Cardiac muscle cell (in vitro differentiated cells and primary cell): ENCODE data around the gene RSBN1L. TPM values are rescaled to one million over a fixed set of nuclear protein-coding genes. Genes with fewer than 3 reads are reported as not detected.
A peak's percentile ranks its signal among the peaks of the same experiment; 100 is the strongest.

Experiments
- DNase-seq, 2 donors: peaks; one replicate each; pipeline versions ENCODE4 v3.0.0 to v3.0.0-alpha.2; 2010 to 2017; ENCODE audit warnings: low read depth in 1 of 2, low spot score in 1 of 2
- H3K27ac ChIP-seq: fragments of 200-600 bp; sonication (generic); 2 replicates; pipeline ENCODE4 v1.5.1; 2016
- H3K27me3 ChIP-seq: fragments of 200-600 bp; sonication (generic); 2 replicates; pipeline ENCODE4 v1.6.0; 2016; ENCODE audit warnings: control low read depth
- H3K36me3 ChIP-seq: fragments of 200-600 bp; sonication (generic); 2 replicates; pipeline ENCODE4 v1.5.1; 2016; ENCODE audit warnings: control low read depth
- H3K4me1 ChIP-seq: fragments of 200-600 bp; sonication (generic); 2 replicates; pipeline ENCODE4 v1.8.1; 2017; ENCODE audit warnings: low read depth, mild to moderate bottlenecking, mixed run types
- H3K4me3 ChIP-seq: fragments of 200-600 bp; sonication (generic); 2 replicates; pipeline ENCODE4 v1.5.1; 2016; ENCODE audit warnings: mild to moderate bottlenecking
- H3K9me3 ChIP-seq: fragments of 200-600 bp; sonication (generic); 2 replicates; pipeline ENCODE4 v1.5.1; 2017; ENCODE audit warnings: low read depth, mild to moderate bottlenecking, control low read depth
- polyA plus RNA-seq: library from polyadenylated mRNA; unstranded; fragments of >200 nt; fragmentation: Nextera tagmentation; extraction: Ambion mirVana; gene quantifications from 2 replicates; pipeline ENCODE4 v1.2.1, GENCODE V29; 2016
- total RNA-seq: library from RNA; depleted of rRNA; stranded (reverse); fragments of >200 nt; gene quantifications from 2 replicates; pipeline ENCODE4 v1.2.3, GENCODE V29; 2016
- TF ChIP-seq, protein P1 (sequence below): IDR thresholded peaks from 2 replicates; pipeline ENCODE4 v1.5.1; 2012; ENCODE audit warnings: low read depth, mild to moderate bottlenecking, low read length

Gene RSBN1L
- total and polyA plus RNA-seq, 2 experiments from 2014 or later: 6.6 to 13.6 TPM

DNA sequence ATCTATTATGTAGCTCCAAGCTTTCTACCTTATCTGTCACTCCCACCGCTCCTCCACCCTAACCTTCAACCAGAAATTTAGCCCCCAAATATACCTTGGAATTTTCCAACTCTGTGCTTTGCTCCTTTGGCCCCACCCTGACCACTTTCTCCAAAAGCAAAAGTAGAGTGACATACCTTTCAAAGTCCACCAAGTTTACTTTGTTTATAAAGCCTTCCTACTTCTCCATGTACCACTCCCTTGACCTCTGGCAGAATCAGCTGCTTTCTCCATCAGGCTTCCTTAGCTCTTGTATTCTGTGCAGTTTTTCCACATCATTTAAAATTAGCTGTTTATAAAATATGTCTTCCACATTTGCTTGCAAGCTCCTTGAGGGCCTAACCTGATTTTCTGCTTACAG, 40.9 kb upstream of the RSBN1L start:
- peak overlapping the region; percentile 28 for H3K27ac ChIP-seq
- no peaks in the 10 kb centered on the region for H3K27me3 ChIP-seq
- H3K4me1 ChIP-seq: no peaks in the 10 kb centered on the region
- TF ChIP-seq, protein P1, sequence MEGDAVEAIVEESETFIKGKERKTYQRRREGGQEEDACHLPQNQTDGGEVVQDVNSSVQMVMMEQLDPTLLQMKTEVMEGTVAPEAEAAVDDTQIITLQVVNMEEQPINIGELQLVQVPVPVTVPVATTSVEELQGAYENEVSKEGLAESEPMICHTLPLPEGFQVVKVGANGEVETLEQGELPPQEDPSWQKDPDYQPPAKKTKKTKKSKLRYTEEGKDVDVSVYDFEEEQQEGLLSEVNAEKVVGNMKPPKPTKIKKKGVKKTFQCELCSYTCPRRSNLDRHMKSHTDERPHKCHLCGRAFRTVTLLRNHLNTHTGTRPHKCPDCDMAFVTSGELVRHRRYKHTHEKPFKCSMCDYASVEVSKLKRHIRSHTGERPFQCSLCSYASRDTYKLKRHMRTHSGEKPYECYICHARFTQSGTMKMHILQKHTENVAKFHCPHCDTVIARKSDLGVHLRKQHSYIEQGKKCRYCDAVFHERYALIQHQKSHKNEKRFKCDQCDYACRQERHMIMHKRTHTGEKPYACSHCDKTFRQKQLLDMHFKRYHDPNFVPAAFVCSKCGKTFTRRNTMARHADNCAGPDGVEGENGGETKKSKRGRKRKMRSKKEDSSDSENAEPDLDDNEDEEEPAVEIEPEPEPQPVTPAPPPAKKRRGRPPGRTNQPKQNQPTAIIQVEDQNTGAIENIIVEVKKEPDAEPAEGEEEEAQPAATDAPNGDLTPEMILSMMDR: no peak
- H3K9me3 ChIP-seq: no peaks in the 10 kb centered on the region
- H3K4me3 ChIP-seq: no peak overlapping the region
- no peaks in the 10 kb centered on the region for H3K36me3 ChIP-seq
- no peak for DNase-seq

DNA sequence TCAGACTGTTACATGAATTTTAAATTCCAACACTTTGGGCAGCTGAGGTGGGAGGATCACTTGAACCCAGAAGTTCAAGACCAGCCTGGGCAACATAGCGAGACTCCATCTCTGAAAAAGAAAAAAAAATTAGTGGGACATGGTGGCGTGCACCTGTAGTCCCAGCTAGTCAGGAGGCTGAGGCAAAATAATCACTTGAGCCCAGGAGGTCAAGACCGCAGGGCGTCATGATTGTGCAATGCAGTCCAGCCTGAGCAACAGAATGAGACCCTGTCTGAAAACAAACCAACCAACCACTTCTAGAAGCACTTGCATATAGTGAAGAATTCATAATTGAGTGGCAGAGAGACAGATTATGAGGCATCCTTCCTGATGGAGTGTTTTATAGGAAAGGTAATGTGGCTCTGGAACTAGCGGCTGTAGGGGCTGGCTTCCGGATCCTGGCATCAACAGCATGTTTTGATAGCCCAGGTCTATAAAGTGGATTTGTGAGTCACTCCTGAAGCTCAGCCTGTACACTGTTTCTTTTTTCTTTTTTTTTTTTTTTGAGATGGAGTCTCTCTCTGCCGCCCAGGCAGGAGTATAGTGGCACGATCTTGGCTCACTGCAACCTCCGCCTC, 40.3 kb upstream of the RSBN1L start:
- Histone ChIP-seq H3K27me3 (no peaks in the 10 kb centered on the region), H3K4me3 (no peak overlapping the region), H3K4me1 (no peaks in the 10 kb centered on the region), H3K36me3 (no peaks in the 10 kb centered on the region), H3K9me3 (no peaks in the 10 kb centered on the region), H3K27ac (no peak overlapping the region)
- TF ChIP-seq, protein P1: no peak
- DNase-seq: no peak

GRCh38 chr7:77657427-77658224, 38.6 kb upstream of the RSBN1L start:
- peak; percentile 57 to 72 for DNase-seq
- TF ChIP-seq, protein P1: peak; percentile 46
- Histone ChIP-seq H3K4me1 (no peaks in the 10 kb centered on the region), H3K4me3 (no peak overlapping the region), H3K27ac (no peak overlapping the region), H3K9me3 (no peaks in the 10 kb centered on the region), H3K36me3 (no peaks in the 10 kb centered on the region), H3K27me3 (no peaks in the 10 kb centered on the region)

DNA sequence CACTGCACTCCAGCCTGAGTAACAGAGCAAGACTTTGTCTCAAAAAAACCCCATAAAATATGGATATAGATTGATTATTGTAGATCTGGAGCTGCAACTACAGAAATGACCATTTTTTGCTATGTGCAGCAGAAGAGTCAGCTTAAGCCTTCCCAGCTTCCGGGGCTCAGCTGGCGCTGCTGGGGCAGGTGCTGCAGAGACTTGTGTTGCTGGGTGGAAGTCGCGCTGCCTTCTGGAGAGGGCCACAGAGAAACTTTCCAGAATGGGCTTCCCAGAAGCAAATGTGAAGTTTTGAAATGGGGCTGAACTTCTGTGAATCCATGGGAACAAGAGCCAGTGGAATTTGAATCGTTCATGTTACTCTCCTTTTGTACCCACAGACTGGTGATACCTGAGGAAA, 37.3 kb upstream of the RSBN1L start:
- Histone ChIP-seq H3K4me1 (no peaks in the 10 kb centered on the region), H3K9me3 (no peaks in the 10 kb centered on the region), H3K4me3 (no peak overlapping the region), H3K27ac (no peak overlapping the region), H3K27me3 (no peaks in the 10 kb centered on the region), H3K36me3 (no peaks in the 10 kb centered on the region)
- DNase-seq: no peak
- TF ChIP-seq, protein P1: no peak

DNA sequence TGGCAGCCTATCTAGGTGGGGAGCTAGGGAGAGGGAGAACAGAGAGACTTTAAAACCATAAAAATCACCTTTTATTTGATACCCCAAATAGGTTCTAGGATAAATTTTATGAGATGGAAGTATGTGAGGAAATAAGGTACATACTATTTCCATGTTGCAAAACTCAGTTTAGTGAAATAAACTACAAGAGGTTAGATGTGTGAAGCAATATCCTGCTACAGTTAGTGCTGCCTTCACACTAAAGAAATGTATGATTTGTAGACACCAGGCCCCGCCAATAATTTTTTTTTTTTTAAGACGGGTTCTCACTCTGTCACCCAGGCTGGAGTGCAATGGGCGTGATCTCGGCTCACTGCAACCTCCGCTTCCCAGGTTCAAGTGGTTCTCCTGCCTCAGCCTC, 34.4 kb upstream of the RSBN1L start:
- TF ChIP-seq, protein P1: no peak
- H3K4me3 ChIP-seq: no peak overlapping the region
- H3K27ac ChIP-seq: no peak overlapping the region
- no peaks in the 10 kb centered on the region for H3K27me3 ChIP-seq
- DNase-seq: no peak
- H3K4me1 ChIP-seq: no peaks in the 10 kb centered on the region
- no peaks in the 10 kb centered on the region for H3K36me3 ChIP-seq
- H3K9me3 ChIP-seq: no peaks in the 10 kb centered on the region
